GM19324 (cell line): ENCODE data around the gene ZMYND8.

ENCODE experiments used
- ATAC-seq: cut with Tn5 transposase; IDR thresholded peaks from one replicate; pipeline ENCODE4 v1.9.1; 2021; ENCODE audit warnings: mild to moderate bottlenecking, moderate library complexity; ENCODE audit not compliant: unreplicated experiment, low FRiP score

Gene ZMYND8

GRCh38 chr20:47354714-47355488 is 1.6 kb downstream of the ZMYND8 start:
- ATAC-seq: no peak

- ATAC-seq: no peak
These were observed 2.1 kb downstream of the ZMYND8 start for GRCh38 chr20:47354464-47354713.

- no peak for ATAC-seq
These were observed 2.6 kb downstream of the ZMYND8 start for GRCh38 chr20:47353692-47354463.

- ATAC-seq: no peak
These were observed 3.2 kb downstream of the ZMYND8 start for GRCh38 chr20:47353239-47353691.

- ATAC-seq: no peak
These were observed 3.9 kb downstream of the ZMYND8 start for GRCh38 chr20:47352332-47353238.

- ATAC-seq: no peak
These were observed 4.7 kb downstream of the ZMYND8 start for GRCh38 chr20:47351643-47352331.

GRCh38 chr20:47350691-47351545 is 5.6 kb downstream of the ZMYND8 start:
- ATAC-seq: no peak

- ATAC-seq: no peak
These were observed 6.3 kb downstream of the ZMYND8 start for GRCh38 chr20:47350181-47350550.

- ATAC-seq: no peak
These were observed 6.9 kb downstream of the ZMYND8 start for GRCh38 chr20:47349365-47350180.

GRCh38 chr20:47348539-47349142 is 7.9 kb downstream of the ZMYND8 start:
- no peak for ATAC-seq

GRCh38 chr20:47347661-47348435 is 8.7 kb downstream of the ZMYND8 start:
- no peak for ATAC-seq

- no peak for ATAC-seq
These were observed 10.3 kb downstream of the ZMYND8 start for GRCh38 chr20:47346172-47346571.

GRCh38 chr20:47345214-47345613 is 11.3 kb downstream of the ZMYND8 start:
- no peak for ATAC-seq

GRCh38 chr20:47343007-47343472 is 13.5 kb downstream of the ZMYND8 start:
- no peak for ATAC-seq

GRCh38 chr20:47338131-47338628 is 18.3 kb downstream of the ZMYND8 start:
- no peak for ATAC-seq

- ATAC-seq: no peak
These were observed 19.1 kb downstream of the ZMYND8 start for GRCh38 chr20:47337413-47337812.

- ATAC-seq: no peak
These were observed 20.3 kb downstream of the ZMYND8 start for GRCh38 chr20:47336129-47336754.
